T-helper 1 cell treated with Interleukin-12 subunit alpha and Interleukin-12 subunit beta and Interleukin-4 antibody, amounts not matched to agents 30 ng/mL and 1 ng/mL, for 36 hours (primary cell): Measurements from ENCODE around the gene SPATA13. TPM values are rescaled to one million over a fixed set of nuclear protein-coding genes. Genes with fewer than 3 reads are reported as not detected.

ENCODE experiments used
- intact Hi-C: fragments of 100-400 bp; cut with micrococcal nuclease; formaldehyde crosslinking; loops from one replicate; pipeline ENCODE4 v1.15.1; 2024
- total RNA-seq: library from RNA; stranded (reverse); gene quantifications from 2 replicates; pipeline ENCODE4 v1.2.3, GENCODE V29; 2022

SPATA13 gene
- total RNA-seq, 1 donor from 2014 or later: 64.6 TPM

- intact Hi-C loops: loop anchor here (1.0 to 10.0 kb wide), 11 partner anchors 15 to 1051 kb away; partner anchors contain the start of genes MIPEP, NUP58, PARP4 and SPATA13
These were observed 90.0 kb downstream of the SPATA13 start for GRCh38 chr13:24250376-24251057.

- intact Hi-C loops: loop anchor here (1.0 to 10.0 kb wide), 11 partner anchors 14 to 1050 kb away; partner anchors contain the start of genes MIPEP, NUP58, PARP4 and SPATA13
These were observed 91.0 kb downstream of the SPATA13 start for GRCh38 chr13:24251525-24251924.

- intact Hi-C loops: loop anchor here (5.0 to 10.0 kb wide), 3 partner anchors 507 to 875 kb away; a partner anchor contains a TSS
These were observed 91.6 kb downstream of the SPATA13 start for GRCh38 chr13:24252136-24252535.

GRCh38 chr13:24253520-24254145 lies 93.1 kb downstream of the SPATA13 start:
- intact Hi-C loops: loop anchor here (5.0 to 10.0 kb wide), 3 partner anchors 509 to 876 kb away; a partner anchor contains a TSS

GRCh38 chr13:24254146-24254841 lies 93.8 kb downstream of the SPATA13 start:
- intact Hi-C loops: loop anchor here (5.0 to 10.0 kb wide), 3 partner anchors 509 to 877 kb away; a partner anchor contains a TSS

- intact Hi-C loops: loop anchor here (10.0 kb wide), 1 partner anchor 513 kb away; no protein-coding TSS in a partner anchor
These were observed 97.0 kb downstream of the SPATA13 start for GRCh38 chr13:24257497-24257896.

GRCh38 chr13:24261566-24261965 lies 101.0 kb downstream of the SPATA13 start:
- intact Hi-C loops: loop anchor here (5.0 kb wide), 1 partner anchor 1961 kb away; the partner anchor contains the start of gene RNF6

- intact Hi-C loops: loop anchor here (1.0 to 5.0 kb wide), 2 partner anchors 8 to 1959 kb away; partner anchors contain the start of gene RNF6
These were observed 103.1 kb downstream of the SPATA13 start for GRCh38 chr13:24263632-24264031.

- intact Hi-C loops: loop anchor here (1.0 to 5.0 kb wide), 3 partner anchors 9 to 1957 kb away; partner anchors contain the start of gene RNF6
These were observed 104.5 kb downstream of the SPATA13 start for GRCh38 chr13:24264976-24265375.

GRCh38 chr13:24265453-24265852 lies 104.9 kb downstream of the SPATA13 start:
- intact Hi-C loops: loop anchor here (1.0 kb wide), 2 partner anchors 9 to 14 kb away; no protein-coding TSS in a partner anchor

GRCh38 chr13:24267274-24267673 lies 106.8 kb downstream of the SPATA13 start:
- intact Hi-C loops: loop anchor here (2.0 kb wide), 1 partner anchor 300 kb away; no protein-coding TSS in a partner anchor

GRCh38 chr13:24267801-24268200 lies 107.3 kb downstream of the SPATA13 start:
- intact Hi-C loops: loop anchor here (2.0 kb wide), 1 partner anchor 301 kb away; no protein-coding TSS in a partner anchor

- intact Hi-C loops: loop anchor here (2.0 to 5.0 kb wide), 6 partner anchors 41 to 1032 kb away; partner anchors contain the start of genes MTMR6, NUP58 and PARP4
These were observed 109.3 kb downstream of the SPATA13 start for GRCh38 chr13:24269821-24270220.

- intact Hi-C loops: loop anchor here (1.0 to 5.0 kb wide), 10 partner anchors 7 to 1032 kb away; partner anchors contain the start of genes MTMR6, NUP58, PARP4 and SPATA13
These were observed 110.2 kb downstream of the SPATA13 start for GRCh38 chr13:24270639-24271141.

GRCh38 chr13:24271231-24271600 lies 110.7 kb downstream of the SPATA13 start:
- intact Hi-C loops: loop anchor here (1.0 to 5.0 kb wide), 10 partner anchors 8 to 1031 kb away; partner anchors contain the start of genes MTMR6, NUP58, PARP4 and SPATA13

GRCh38 chr13:24271601-24272451 lies 111.3 kb downstream of the SPATA13 start:
- intact Hi-C loops: loop anchor here (1.0 to 5.0 kb wide), 10 partner anchors 9 to 1030 kb away; partner anchors contain the start of genes MTMR6, NUP58, PARP4 and SPATA13

- intact Hi-C loops: loop anchor here (5.0 kb wide), 4 partner anchors 190 to 1030 kb away; partner anchors contain the start of genes MTMR6 and NUP58
These were observed 112.1 kb downstream of the SPATA13 start for GRCh38 chr13:24272452-24273161.

GRCh38 chr13:24273926-24274325 lies 113.4 kb downstream of the SPATA13 start:
- intact Hi-C loops: loop anchor here (1.0 to 5.0 kb wide), 6 partner anchors 9 to 1028 kb away; partner anchors contain the start of genes MTMR6 and NUP58
